GM21576 (cell line): Measurements from ENCODE around the gene CS.
"Not testable (repeated sequence)": the region's sequence is repeated elsewhere in the genome, so short reads cannot be mapped to it uniquely, and the experiment has no call there.

Experiments
- ATAC-seq: cut with Tn5 transposase; IDR thresholded peaks from one replicate; pipeline ENCODE4 v1.9.1; 2021; ENCODE audit warnings: mild to moderate bottlenecking, moderate library complexity; ENCODE audit not compliant: unreplicated experiment

CS gene

DNA sequence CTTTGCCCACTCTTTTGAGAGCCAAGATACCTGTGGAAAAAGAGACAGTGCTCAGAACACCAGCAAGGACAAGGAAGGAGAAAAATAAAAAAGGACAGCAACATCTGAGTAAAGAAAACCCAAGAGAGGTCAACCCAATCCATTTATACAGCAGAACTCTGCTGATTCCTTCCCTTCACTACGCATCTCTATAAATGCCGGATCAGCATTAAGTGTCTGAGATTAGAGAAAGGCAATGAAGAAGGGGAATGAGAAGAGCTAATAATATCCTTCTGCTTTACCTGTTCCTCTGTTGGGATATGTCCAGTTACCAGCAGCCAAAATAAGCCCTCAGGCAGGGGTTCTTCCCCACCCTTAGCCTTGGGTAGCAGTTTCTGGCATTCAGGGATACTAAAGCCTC lies 17.6 kb downstream of the CS start:
- no peak for ATAC-seq

DNA sequence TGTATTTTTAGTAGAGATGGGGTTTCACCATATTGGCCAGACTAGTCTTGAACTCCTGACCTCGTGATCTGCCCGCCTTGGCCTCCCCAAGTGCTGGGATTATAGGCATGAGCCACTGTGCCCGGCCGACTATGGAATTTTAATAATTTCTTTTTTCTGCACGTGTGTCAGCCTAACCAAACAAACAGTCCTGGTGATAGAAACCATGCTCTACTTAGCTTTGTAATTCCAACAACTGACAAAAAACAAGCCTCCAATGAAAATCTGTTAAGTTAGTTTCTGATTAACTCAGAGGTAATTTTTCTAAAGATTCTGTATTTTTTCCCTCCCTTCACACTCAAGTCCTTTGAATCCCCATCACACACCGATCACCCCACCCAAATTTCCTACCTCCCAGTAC lies 18.1 kb downstream of the CS start:
- no peak for ATAC-seq

DNA sequence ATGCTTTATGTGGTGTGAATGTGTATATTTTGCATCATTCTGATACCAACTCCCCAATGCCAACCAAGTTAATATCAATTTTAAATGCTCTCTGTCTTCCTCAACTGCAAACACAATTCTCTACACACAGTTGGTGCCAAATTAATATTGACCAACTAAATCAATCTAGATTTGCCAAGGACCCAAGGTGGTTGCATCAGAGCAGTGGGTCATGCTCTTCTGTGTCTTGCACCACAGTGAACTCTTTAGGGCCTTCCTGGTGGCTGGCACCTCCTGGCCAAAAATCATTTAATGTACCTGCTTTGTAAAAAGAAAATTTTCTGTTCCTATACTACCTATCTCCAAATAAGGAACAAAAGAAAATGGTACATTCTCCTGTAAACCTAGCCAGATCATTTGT lies 19.3 kb downstream of the CS start:
- ATAC-seq, result no peak

DNA sequence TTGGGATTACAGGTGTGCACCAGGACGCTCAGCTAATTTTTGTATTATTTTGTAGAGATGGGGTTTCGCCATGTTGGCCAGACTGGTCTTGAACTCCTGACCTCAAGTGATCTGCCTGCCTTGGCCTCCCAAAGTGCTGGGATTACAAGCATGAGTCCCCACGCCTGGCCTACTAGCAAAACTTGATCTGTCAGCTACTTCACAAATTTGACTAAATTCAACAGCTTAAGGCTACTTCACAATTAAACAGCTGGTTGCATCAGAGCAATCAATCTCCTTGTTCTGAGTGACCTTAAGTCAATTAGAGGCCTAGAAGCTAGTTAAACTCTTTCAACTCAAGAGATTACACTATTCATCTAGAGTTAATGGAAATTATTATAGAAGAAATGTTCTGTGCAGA lies 21.2 kb downstream of the CS start:
- ATAC-seq, result no peak

DNA sequence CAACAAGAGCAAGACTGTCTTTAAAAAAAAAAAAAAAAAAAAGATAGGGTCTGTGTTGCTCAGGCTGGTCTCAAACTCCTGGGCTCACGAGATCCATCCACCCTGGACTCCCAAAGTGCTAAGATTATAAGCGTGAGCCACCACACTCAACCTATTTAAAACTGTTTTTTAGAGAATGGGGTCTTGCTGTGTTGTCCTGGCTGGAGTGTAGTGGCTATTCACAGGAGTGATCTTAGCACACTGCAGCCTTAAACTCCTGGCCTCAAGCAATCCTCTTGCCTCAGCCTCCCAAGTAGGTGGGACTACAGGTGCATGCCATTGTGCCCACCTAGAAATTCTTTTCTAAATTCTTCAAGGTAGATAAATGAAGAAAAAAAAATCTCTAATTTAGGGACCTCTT lies 25.8 kb downstream of the CS start:
- ATAC-seq, result no peak

DNA sequence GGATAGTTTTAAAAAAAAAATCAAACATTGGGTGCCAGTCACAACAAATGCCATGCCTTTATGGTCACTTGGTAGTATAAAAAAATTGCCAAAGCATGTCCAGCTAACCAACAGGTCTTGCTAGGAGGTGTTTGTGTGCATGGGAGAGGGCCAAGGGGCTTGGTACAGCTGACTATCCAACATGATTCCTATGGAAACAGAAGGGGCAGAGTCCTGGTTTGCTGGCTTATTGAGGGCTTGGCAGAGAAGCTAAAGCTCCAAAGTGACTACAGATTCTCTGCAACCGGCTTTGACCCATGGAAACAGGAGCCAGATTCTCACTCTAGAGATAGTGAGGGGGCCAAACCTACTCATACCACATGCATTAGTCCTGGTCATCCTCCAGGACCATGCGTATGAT lies 27.7 kb downstream of the CS start:
- ATAC-seq, result not testable (repeated sequence)

DNA sequence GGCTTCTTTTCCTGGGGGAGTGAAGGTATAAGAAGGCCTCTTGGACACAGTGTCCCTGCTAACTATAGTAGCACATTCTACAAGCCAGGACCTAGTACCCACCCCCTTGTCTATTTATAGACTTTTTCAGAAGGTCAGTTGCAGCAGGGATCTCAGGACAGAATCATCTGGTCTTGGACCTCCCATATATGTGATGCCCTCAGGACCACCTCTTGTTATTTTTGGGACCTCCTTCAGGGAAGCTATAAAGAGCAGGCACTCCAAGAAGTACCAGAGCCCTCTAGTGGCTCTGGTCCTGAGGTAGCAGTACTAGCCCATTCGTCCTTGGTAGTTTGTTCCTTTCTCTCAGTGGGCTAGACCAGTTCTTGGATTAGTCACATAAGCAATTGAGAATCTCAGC lies 29.1 kb downstream of the CS start:
- ATAC-seq, result no peak

DNA sequence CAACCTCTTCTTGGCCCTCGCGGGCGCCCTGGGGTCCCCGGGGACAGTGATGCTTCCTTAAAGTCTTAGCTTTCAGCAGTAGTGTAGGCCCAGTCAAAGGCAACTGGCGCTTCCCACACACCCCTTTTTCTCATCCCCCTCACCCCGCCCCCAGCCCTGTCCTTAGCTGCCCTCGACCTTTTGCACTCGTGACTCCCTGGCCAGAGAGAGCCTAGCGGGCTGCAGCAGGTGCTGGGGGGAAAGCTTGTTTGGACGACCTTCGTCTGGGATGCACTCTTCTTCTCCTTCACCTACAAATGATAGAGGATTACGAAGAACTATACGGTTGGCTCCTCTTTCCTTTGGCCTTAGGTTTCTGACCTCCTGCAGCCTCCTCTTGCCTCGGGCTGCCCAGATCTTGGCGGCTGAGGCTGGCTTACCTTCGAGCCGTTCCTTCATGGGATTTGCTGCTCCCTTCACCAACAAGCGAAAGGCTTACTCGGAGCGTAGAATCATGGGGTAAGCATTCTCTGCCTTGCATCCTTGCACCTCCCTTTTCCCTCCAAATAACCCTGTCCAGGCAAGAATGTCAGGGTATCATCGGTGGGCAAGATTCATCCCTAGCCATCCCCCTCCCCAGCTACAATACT lies 32.6 kb downstream of the CS start:
- peak; percentile 10 for ATAC-seq

DNA sequence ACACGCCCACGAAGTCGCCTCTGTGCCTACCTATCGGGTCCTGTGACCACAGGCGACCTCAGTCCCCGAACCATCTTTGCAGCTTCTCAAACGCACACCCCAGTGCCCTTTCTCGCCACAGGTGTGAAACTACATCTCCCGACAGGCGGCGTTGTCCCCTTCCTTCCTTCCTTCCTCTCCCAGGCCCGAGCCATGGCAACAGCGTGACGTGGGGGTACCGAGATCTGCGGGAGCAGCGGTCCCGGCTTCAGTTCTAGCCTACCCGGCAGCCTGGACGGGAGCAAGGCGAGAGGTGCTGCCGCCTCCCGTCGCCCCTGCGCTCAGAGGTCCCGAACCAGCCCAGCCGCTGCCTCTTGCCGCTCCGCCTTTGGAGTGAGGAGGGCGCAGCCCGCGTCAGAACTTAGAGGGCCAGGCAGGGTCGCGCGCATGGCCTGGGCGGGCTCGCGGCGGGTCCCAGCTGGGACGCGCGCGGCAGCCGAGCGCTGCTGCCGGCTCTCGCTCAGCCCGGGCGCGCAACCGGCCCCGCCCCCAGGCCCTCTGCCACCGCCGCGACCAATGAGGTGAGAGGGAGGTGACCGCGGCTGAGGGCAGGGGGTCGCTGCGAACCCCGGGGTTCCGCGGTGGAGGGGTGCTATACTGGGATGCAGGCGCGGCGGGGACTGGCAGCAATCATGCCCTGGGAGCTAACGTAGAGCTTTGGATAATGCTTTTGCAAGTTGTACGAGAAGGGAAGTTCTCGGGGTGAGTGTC lies 33.3 kb downstream of the CS start, which contains the start of gene COQ10A:
Gene COQ10A, plus strand, starts transcription at position 250 of the 750 bp plus-strand sequence. Its CDS starts 177 bp downstream, at position 427.
- ATAC-seq, result peak; percentile 78

DNA sequence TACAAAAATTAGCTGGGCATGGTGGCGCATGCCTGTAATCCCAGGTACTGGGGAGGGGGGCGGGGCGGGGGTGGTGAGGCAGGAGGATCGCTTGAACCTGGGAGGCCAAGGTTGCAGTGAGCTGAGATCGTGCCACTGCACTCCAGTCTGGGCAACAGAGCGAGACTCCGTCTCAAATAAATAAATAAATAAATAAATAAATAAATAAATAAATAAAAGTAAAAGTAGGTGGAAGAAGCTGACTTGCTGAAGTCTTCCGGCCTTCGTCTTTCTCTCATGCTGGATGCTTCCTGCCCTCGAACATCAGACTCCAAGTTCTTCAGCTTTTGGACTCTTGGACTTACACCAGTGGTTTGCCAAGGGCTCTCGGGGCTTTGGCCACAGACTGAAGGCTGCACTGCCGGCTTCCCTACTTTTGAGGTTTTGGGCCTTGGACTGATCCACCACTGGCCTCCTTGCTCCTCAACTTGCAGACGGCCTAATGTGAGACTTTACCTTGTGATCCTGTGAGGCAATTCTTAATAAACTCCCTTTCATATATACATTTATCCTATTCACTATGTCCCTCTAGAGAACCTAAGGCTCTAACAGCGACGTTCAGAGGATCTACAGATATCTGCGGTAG lies 34.0 kb downstream of the CS start:
- ATAC-seq, result not testable (repeated sequence)

DNA sequence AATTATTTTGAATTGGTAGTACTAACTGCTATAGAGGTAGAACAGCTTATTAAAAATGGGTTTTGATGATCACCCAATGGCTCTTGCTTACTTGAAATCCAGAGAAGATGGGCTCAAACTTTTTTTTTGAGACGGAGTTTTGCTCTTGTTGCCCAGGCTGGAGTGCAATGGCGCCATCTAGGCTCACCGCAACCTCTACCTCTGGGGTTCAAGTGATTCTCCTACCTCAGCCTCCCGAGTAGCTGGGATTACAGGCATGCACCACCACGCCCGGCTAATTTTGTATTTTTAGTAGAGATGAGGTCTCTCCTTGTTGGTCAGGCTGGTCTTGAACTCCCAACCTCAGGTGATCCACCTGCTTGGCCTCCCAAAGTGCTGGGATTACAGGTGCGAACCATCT lies 37.2 kb downstream of the CS start:
- not testable (repeated sequence) for ATAC-seq

DNA sequence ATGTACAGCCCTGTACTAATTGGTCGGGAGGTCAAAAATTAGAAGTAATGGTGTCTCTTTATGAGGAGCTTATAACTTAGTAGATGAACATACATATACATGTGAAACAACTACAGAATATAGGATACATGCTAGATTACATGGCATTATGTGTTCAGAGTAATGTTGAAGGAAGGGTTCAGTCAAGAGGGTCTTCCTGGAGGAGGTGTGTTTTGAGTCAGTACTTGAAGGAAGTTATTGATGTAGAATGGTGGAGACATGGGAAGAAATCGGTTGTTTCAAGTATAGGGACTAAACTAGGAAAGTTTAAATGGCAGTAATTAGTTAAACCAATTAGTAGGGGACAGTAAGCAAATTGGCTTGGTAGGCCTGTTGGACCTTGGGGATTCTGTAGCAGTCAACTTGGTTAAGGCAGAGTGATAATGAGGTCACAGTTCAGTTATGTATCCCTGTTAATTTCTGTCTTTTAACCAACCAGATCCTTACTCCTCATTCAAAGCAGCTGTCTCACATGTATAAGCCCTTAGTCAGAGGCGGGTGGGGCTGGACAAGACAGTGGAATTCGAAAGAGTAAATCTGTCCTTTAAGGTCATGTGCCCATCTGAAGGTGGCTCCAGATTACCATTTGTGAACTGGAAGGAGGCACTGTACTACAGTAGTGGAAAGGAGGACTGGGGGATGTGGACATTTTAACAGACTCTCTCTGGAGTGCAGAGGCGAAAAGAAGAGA lies 38.5 kb downstream of the CS start:
- ATAC-seq, result no peak

DNA sequence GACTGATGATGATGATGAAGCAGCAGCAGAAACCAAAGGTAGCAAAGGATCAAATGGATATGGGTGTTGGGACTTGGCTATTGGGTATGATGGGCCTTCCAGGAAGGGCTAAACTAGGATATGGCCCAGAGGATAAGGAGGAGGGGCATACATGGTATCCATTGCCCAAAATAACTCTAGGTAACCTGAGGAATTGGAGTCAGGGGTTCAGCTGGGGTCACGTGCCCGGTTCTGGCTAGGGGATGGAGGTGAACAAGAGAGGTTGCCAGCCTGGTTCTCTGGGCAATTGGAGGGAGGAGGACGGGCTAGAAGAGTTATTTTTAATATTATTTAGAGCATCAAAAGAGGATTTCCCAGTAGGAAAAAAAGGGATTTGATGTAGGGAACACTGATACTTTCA lies 39.2 kb downstream of the CS start:
- no peak for ATAC-seq

DNA sequence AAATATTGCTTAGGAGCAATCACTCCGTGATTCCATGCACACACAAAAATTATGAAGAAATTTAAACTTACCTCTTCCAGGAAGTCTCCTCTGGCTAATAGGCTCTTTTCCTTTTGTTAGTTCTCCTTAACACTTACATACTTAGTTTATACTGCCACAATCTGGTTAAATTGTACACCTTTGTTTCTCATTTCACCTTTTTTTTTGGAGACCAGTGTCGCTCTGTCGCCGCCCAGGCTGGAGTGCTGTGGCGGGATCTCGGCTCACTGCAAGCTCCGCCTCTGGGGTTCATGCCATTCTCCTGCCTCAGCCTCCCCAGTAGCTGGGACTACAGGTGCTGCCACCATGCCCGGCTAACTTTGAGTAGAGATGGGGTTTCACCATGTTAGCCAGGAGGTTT lies 39.8 kb downstream of the CS start:
- ATAC-seq, result no peak

DNA sequence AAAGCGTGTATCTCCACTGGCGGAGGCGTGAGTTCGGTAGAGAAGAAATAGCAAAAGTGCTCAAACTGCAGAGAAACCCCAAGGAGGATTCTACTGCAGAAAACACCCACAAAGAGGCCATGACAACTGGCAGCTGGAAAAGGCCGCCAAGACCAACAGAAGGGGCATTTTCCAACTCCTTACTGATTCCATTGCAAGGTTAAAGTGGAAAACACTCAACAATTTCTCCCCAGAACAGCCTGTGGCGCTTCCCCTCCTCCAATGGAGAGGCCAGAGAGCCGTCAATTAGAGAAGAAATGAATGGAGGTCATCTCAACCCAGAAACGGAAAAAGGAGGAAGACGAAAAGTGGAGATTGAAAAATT lies 41.3 kb downstream of the CS start:
- peak; percentile 2 for ATAC-seq

DNA sequence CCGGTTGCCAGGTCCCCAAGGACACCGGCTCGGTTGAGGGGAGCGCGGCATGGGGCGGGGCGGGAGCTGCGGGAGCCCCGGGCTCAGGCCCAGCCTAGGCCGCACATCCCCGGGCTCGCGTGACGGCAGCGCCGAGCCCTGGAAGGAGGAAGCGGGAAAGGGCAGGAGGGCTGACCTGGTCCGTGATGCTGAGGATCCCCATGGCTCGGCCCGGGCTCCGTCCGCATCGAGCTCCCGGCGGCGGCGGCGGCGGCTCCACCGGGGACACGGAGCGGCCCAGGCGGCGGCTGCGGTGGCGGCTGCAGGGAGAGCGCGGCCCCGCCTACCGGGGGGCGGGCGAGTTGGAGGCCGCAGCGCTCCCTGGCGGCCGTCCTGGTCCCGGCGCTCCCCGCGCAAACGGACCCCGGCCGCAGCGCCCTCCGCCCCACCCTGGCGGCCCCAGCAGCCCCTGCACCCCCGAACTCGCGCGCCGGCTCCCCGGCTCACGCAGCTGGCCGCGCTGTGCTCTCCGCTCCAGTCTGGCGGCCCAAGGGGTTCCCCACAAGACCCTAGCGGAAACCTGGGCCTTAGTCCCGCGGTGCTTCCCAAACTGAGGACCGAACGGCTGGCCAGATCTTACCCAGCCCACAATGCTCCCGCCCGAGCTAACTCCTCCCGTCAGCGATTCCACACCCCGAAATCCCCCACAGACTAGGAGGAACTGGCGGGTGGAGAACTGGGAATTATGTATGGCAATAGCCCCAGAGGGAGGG lies 41.9 kb downstream of the CS start, which contains the start of gene ANKRD52:
Gene ANKRD52, minus strand, starts transcription at position 317 of the 752 bp plus-strand sequence. Its CDS starts 115 bp downstream, at position 202.
- ATAC-seq, result peak; percentile 77

DNA sequence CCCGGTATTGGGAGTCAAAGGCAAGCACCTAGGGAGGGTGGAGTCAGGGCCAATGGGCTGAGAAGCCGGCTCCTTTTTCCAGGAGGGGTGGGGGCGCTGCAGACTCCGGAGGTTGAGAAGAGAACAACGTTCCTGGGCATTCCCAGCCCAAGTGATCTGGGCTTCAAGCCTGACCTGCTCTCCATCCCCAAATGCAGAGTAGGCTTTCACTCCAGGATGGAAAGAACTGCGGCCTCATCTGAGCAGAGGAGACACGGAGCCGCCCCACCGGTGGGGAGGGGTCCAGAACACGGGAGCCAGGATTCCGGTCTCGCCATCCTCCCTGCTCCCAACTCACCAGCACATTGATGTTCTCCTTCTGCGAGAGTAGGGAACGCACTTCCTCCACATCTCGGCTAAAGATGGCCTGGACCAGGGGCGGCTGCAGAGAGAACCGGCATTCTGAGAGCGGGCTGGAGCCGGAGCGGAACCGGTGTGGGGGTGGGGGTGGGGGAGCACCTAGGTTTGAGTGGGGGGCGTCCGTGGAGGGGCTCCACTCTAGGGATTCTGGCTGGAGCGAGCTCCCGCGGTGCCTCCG lies 42.6 kb downstream of the CS start:
- ATAC-seq, result peak; percentile 12

DNA sequence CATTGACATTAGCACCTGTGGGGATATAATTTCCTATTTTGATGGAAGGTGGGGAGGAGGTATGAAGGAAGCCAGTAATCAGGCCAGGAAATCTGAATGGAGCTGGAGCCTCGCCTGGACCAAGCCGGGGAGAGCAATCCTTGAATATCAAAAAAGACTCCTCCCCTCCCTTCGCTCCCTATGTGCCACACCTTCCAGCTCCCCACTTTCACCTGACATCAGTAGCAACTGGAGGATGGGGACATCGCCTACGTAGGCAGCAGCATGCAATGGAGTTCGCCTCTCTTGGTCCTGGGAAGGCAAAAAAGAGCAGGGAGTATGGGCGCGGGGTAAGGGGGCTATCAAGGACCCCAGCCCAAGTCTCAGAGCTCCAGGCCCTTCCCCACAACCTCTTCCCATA lies 43.1 kb downstream of the CS start:
- no peak for ATAC-seq

DNA sequence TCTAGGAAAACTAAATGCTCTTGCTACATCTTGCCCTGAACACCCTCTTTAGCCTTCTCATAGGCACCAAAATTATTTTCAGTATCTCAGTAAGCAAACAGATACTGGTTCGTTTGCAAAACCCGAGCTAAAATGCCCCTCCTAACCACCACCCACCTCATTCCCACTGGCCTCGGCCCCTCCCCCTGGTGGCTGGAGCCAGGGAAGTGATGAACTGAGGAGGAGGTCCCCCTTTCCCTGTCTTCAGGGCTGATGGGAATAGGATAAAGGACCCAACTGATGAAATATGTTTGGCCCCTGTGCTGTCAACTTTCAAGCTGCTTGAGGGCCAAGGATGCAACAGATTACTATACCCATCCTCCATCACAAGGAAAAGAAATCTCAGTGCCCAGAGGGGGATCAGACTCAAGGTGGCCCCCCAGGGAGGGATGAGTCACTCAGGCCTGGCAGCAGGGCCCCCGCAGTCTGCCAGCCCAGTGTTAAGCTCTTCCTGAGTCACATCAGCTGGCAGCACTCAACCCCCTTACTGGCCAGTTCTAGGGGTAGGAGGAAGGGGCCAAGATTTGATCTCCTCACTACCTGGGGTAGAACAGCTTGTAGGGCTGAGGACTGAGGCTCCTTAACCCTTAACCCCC lies 43.7 kb downstream of the CS start:
- no peak for ATAC-seq

DNA sequence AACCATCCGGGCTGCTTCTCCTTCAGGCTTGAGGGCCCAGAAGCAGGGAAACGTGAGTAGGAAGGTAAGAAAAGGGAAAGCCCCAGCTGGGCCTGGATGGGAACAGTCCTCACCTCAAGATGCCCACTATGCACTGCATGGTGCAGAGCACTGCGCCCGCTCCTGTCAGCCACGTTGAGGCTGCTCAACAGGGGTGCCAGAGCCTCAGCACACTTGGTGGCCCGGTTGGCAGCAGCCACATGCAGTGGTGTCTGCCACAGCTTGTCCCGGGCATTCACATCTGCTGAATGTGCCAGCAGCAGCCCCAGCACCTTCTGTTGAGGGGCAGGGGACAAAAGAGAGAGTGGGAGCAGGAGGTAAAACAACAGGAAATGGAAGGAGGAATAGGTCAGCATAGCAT lies 44.5 kb downstream of the CS start:
- ATAC-seq, result no peak
